SK-N-SH treated with all-trans-retinoic acid at 6 μM for 48 hours (cell line): ENCODE data around the gene NDFIP1.

ENCODE experiments used
- CSDC2 ChIP-seq: fragments of 250-450 bp; sonication (Bioruptor Pico); IDR thresholded peaks from 2 replicates; pipeline ENCODE4 v1.5.0; 2020; ENCODE audit warnings: mild to moderate bottlenecking, moderate library complexity
- ESRRG ChIP-seq: fragments of 250-450 bp; sonication (Bioruptor Pico); IDR thresholded peaks from 2 replicates; pipeline ENCODE4 v1.6.1; 2021; ENCODE audit warnings: mild to moderate bottlenecking
- GLIS3 ChIP-seq: fragments of 250-450 bp; sonication (Bioruptor Pico); IDR thresholded peaks from 2 replicates; pipeline ENCODE4 v1.5.0; 2020; ENCODE audit warnings: mild to moderate bottlenecking, moderate library complexity
- ISL1 ChIP-seq: fragments of 250-450 bp; sonication (Bioruptor Pico); IDR thresholded peaks from 2 replicates; pipeline ENCODE4 v2.1.2; 2022; ENCODE audit warnings: mild to moderate bottlenecking, moderate library complexity
- PPARA ChIP-seq: fragments of 250-450 bp; sonication (Bioruptor Pico); IDR thresholded peaks from 2 replicates; pipeline ENCODE4 v1.5.0; 2020; ENCODE audit warnings: mild to moderate bottlenecking, borderline replicate concordance
- RARB ChIP-seq: fragments of 250-450 bp; sonication (Bioruptor Pico); IDR thresholded peaks from 2 replicates; pipeline ENCODE4 v1.8.0; 2021; ENCODE audit warnings: mild to moderate bottlenecking, moderate library complexity
- SNAI2 ChIP-seq: fragments of 250-450 bp; sonication (Bioruptor Pico); IDR thresholded peaks from 2 replicates; pipeline ENCODE4 v1.5.0; 2020; ENCODE audit warnings: mild to moderate bottlenecking, moderate library complexity
- ZC3H10 ChIP-seq: fragments of 250-450 bp; sonication (Bioruptor Pico); IDR thresholded peaks from 2 replicates; pipeline ENCODE4 v1.5.1; 2021; ENCODE audit warnings: mild to moderate bottlenecking, moderate library complexity
- ZFP3 ChIP-seq: fragments of 250-450 bp; sonication (Bioruptor Pico); IDR thresholded peaks from 2 replicates; pipeline ENCODE4 v1.5.0; 2020; ENCODE audit warnings: mild to moderate bottlenecking, moderate library complexity
- ZFP30 ChIP-seq: fragments of 450-650 bp; formaldehyde crosslinking; IDR thresholded peaks from 2 replicates; pipeline ENCODE4 v1.5.0; 2022; ENCODE audit warnings: mild to moderate bottlenecking, moderate library complexity
- TF ChIP-seq, protein P1 (sequence below): fragments of 250-450 bp; sonication (Bioruptor Pico); IDR thresholded peaks from 2 replicates; pipeline ENCODE4 v1.8.0; 2020; ENCODE audit warnings: mild to moderate bottlenecking, moderate library complexity, borderline replicate concordance
- TF ChIP-seq, protein P2 (sequence below): fragments of 250-450 bp; sonication (Bioruptor Pico); IDR thresholded peaks from 2 replicates; pipeline ENCODE4 v1.5.1; 2021; ENCODE audit warnings: mild to moderate bottlenecking, moderate library complexity
- TF ChIP-seq, protein P3 (sequence below): fragments of 250-450 bp; sonication (Bioruptor Pico); IDR thresholded peaks from 2 replicates; pipeline ENCODE4 v1.5.1; 2020; ENCODE audit warnings: low read depth, mild to moderate bottlenecking, moderate library complexity

DNA sequence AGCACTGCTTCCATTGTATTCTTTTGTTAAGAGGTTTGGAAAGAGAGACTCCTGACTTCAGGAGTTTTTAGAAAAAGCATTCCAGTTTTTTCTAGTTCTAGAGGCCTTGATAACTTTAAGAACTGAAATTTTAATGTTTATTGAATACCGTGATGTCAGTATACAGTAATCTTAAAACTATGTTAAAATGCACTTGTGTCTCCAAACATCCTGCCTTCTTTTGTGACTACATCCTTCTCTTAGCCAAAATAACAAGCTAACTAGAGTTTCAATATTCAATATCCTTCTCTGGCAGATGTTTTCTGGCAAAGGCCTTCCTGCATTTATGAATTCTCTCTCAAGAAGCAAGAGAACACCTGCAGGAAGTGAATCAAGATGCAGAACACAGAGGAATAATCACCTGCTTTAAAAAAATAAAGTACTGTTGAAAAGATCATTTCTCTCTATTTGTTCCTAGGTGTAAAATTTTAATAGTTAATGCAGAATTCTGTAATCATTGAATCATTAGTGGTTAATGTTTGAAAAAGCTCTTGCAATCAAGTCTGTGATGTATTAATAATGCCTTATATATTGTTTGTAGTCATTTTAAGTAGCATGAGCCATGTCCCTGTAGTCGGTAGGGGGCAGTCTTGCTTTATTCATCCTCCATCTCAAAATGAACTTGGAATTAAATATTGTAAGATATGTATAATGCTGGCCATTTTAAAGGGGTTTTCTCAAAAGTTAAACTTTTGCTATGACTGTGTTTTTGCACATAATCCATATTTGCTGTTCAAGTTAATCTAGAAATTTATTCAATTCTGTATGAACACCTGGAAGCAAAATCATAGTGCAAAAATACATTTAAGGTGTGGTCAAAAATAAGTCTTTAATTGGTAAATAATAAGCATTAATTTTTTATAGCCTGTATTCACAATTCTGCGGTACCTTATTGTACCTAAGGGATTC, 43.1 kb downstream of the NDFIP1 start:
- TF ChIP-seq CSDC2 = no peak
- TF ChIP-seq RARB (CRISPR knock-in tag) = no peak
- no peak for TF ChIP-seq ZFP30 (CRISPR knock-in tag)
- no peak for TF ChIP-seq ZFP3
- TF ChIP-seq ZC3H10 (CRISPR knock-in tag) = no peak
- TF ChIP-seq, protein P1, sequence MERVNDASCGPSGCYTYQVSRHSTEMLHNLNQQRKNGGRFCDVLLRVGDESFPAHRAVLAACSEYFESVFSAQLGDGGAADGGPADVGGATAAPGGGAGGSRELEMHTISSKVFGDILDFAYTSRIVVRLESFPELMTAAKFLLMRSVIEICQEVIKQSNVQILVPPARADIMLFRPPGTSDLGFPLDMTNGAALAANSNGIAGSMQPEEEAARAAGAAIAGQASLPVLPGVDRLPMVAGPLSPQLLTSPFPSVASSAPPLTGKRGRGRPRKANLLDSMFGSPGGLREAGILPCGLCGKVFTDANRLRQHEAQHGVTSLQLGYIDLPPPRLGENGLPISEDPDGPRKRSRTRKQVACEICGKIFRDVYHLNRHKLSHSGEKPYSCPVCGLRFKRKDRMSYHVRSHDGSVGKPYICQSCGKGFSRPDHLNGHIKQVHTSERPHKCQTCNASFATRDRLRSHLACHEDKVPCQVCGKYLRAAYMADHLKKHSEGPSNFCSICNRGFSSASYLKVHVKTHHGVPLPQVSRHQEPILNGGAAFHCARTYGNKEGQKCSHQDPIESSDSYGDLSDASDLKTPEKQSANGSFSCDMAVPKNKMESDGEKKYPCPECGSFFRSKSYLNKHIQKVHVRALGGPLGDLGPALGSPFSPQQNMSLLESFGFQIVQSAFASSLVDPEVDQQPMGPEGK (CRISPR knock-in tag) = no peak
- TF ChIP-seq PPARA (CRISPR knock-in tag) = no peak
- TF ChIP-seq, protein P2, sequence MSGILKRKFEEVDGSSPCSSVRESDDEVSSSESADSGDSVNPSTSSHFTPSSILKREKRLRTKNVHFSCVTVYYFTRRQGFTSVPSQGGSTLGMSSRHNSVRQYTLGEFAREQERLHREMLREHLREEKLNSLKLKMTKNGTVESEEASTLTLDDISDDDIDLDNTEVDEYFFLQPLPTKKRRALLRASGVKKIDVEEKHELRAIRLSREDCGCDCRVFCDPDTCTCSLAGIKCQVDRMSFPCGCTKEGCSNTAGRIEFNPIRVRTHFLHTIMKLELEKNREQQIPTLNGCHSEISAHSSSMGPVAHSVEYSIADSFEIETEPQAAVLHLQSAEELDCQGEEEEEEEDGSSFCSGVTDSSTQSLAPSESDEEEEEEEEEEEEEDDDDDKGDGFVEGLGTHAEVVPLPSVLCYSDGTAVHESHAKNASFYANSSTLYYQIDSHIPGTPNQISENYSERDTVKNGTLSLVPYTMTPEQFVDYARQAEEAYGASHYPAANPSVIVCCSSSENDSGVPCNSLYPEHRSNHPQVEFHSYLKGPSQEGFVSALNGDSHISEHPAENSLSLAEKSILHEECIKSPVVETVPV (CRISPR knock-in tag) = no peak
- TF ChIP-seq ISL1 (CRISPR knock-in tag) = no peak
- TF ChIP-seq, protein P3, sequence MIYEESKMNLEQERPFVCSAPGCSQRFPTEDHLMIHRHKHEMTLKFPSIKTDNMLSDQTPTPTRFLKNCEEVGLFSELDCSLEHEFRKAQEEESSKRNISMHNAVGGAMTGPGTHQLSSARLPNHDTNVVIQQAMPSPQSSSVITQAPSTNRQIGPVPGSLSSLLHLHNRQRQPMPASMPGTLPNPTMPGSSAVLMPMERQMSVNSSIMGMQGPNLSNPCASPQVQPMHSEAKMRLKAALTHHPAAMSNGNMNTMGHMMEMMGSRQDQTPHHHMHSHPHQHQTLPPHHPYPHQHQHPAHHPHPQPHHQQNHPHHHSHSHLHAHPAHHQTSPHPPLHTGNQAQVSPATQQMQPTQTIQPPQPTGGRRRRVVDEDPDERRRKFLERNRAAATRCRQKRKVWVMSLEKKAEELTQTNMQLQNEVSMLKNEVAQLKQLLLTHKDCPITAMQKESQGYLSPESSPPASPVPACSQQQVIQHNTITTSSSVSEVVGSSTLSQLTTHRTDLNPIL (CRISPR knock-in tag) = no peak
- no peak for TF ChIP-seq ESRRG
- TF ChIP-seq GLIS3 = no peak
- no peak for TF ChIP-seq SNAI2 (CRISPR knock-in tag)
